GM23338 (cell line): ENCODE measurements around the gene TLE1. TPM values are rescaled to one million over a fixed set of nuclear protein-coding genes. Genes with fewer than 3 reads are reported as not detected.

Experiments
- ATAC-seq: fragments of 200-7000 bp; cut with Tn5 transposase; 3 replicates; pipeline ENCODE4 v1.9.1; 2020
- DNase-seq: peaks from one replicate; pipeline ENCODE4 v3.0.0-alpha.2; 2015; ENCODE audit warnings: low spot score
- H2AFZ ChIP-seq: fragments of 200-600 bp; sonication (generic); 2 replicates; pipeline ENCODE4 v1.8.0; 2016; ENCODE audit warnings: antibody characterized with exemption, mild to moderate bottlenecking, moderate library complexity
- H3F3A ChIP-seq: fragments of 200-600 bp; sonication (generic); replicated peaks from 2 replicates; pipeline ENCODE4 v1.8.0; 2017; ENCODE audit warnings: antibody characterized with exemption, mixed run types, low read depth
- H3K27ac ChIP-seq: fragments of 200-600 bp; sonication (generic); 2 replicates; pipeline ENCODE4 v1.6.1; 2016; ENCODE audit warnings: low read depth
- H3K27me3 ChIP-seq: fragments of 200-600 bp; sonication (generic); 2 replicates; pipeline ENCODE4 v1.8.0; 2016; ENCODE audit warnings: mild to moderate bottlenecking, mixed run types, moderate library complexity; ENCODE audit not compliant: insufficient read depth
- H3K36me3 ChIP-seq: fragments of 200-600 bp; sonication (generic); 2 replicates; pipeline ENCODE4 v1.8.0; 2016; ENCODE audit warnings: mild to moderate bottlenecking; ENCODE audit not compliant: insufficient read depth
- H3K4me1 ChIP-seq: fragments of 200-600 bp; sonication (generic); 2 replicates; pipeline ENCODE4 v1.8.0; 2016; ENCODE audit warnings: mild to moderate bottlenecking, moderate library complexity; ENCODE audit not compliant: insufficient read depth
- H3K4me2 ChIP-seq: fragments of 200-600 bp; sonication (generic); 2 replicates; pipeline ENCODE4 v1.7.1; 2017; ENCODE audit warnings: mixed run types
- H3K4me3 ChIP-seq: fragments of 200-600 bp; sonication (generic); 2 replicates; pipeline ENCODE4 v1.6.1; 2016; ENCODE audit warnings: mixed run types
- H3K79me2 ChIP-seq: fragments of 200-600 bp; sonication (generic); replicated peaks from 2 replicates; pipeline ENCODE4 v1.8.0; 2017; ENCODE audit warnings: mild to moderate bottlenecking; ENCODE audit not compliant: insufficient read depth
- H3K9me2 ChIP-seq: fragments of 200-600 bp; sonication (generic); 2 replicates; pipeline ENCODE4 v1.8.0; 2017; ENCODE audit not compliant: insufficient read depth
- H4K20me1 ChIP-seq: fragments of 200-600 bp; sonication (generic); replicated peaks from 2 replicates; pipeline ENCODE4 v1.8.0; 2017; ENCODE audit warnings: mild to moderate bottlenecking; ENCODE audit not compliant: insufficient read depth
- H3K27ac Mint-ChIP-seq: 2 replicates; pipeline ENCODE4 v1.8.0; 2020; ENCODE audit warnings: inconsistent platforms, mild to moderate bottlenecking, moderate library complexity, mixed read lengths
- H3K27me3 Mint-ChIP-seq: 3 replicates; pipeline ENCODE4 v1.8.0; 2022; ENCODE audit warnings: low read depth, mild to moderate bottlenecking, moderate library complexity, mixed read lengths, inconsistent platforms; ENCODE audit not compliant: insufficient read depth, poor library complexity
- H3K36me3 Mint-ChIP-seq: 3 replicates; pipeline ENCODE4 v1.8.0; 2021; ENCODE audit warnings: low read depth, mild to moderate bottlenecking, inconsistent platforms, moderate library complexity, mixed read lengths
- H3K4me1 Mint-ChIP-seq: 3 replicates; pipeline ENCODE4 v1.8.0; 2020; ENCODE audit warnings: mild to moderate bottlenecking, inconsistent platforms, mixed read lengths
- H3K4me3 Mint-ChIP-seq: 3 replicates; pipeline ENCODE4 v1.8.0; 2021; ENCODE audit warnings: moderate library complexity, mild to moderate bottlenecking, inconsistent platforms, mixed read lengths
- H3K9me3 Mint-ChIP-seq: 3 replicates; pipeline ENCODE4 v1.8.0; 2020; ENCODE audit warnings: moderate library complexity, mild to moderate bottlenecking, inconsistent platforms, mixed read lengths
- CREB1 ChIP-seq: fragments of 250-450 bp; sonication (Bioruptor Pico); IDR thresholded peaks from 2 replicates; pipeline ENCODE4 v1.5.0; 2020; ENCODE audit warnings: low read depth, mild to moderate bottlenecking, moderate library complexity
- CTCF ChIP-seq, 2 experiments: fragments of 200-600 bp in 1 of 2; sonication (generic) in 1 of 2; conservative IDR thresholded peaks; 2 replicates each; pipeline versions ENCODE4 v1.5.1 to v1.6.1; 2016 to 2017; ENCODE audit warnings: antibody characterized with exemption in 2 of 2, low read depth in 2 of 2, mild to moderate bottlenecking in 2 of 2, moderate library complexity in 1 of 2
- ETS1 ChIP-seq: IDR thresholded peaks from 2 replicates; pipeline ENCODE4 v1.6.1; 2016; ENCODE audit warnings: antibody characterized with exemption
- EZH2 ChIP-seq: fragments of 200-600 bp; sonication (generic); IDR thresholded peaks from one replicate; pipeline ENCODE4 v1.8.0; 2017; ENCODE audit warnings: antibody characterized with exemption, mild to moderate bottlenecking, low read depth; ENCODE audit not compliant: unreplicated experiment
- JUNB ChIP-seq: IDR thresholded peaks from one replicate; pipeline ENCODE4 v1.6.1; 2016; ENCODE audit warnings: antibody characterized with exemption; ENCODE audit not compliant: unreplicated experiment
- REST ChIP-seq: IDR thresholded peaks from one replicate; pipeline ENCODE4 v1.6.1; 2018; ENCODE audit warnings: antibody characterized with exemption; ENCODE audit not compliant: unreplicated experiment
- ZNF462 ChIP-seq: fragments of 250-450 bp; sonication (Bioruptor Pico); IDR thresholded peaks from 2 replicates; pipeline ENCODE4 v1.5.0; 2020; ENCODE audit warnings: mild to moderate bottlenecking, moderate library complexity
- polyA plus RNA-seq: library from polyadenylated mRNA; unstranded; fragments of >200 nt; fragmentation: Nextera tagmentation; extraction: Ambion mirVana; gene quantifications from 2 replicates; pipeline ENCODE4 v1.2.1, GENCODE V29; 2016
- total RNA-seq: library from RNA; depleted of rRNA; stranded (reverse); fragments of >200 nt; shearing (Covaris generic); gene quantifications from 2 replicates; pipeline ENCODE4 v1.2.3, GENCODE V29; 2014

The TLE1 gene
- total and polyA plus RNA-seq, 2 experiments from 2014 or later: 58.1 to 132 TPM

GRCh38 chr9:81626511-81626910 is 62.8 kb downstream of the TLE1 start (continued):
- no peak for TF ChIP-seq REST
- TF ChIP-seq ETS1: no peak
- TF ChIP-seq JUNB: no peak
- no peak for TF ChIP-seq EZH2
- no peak for TF ChIP-seq CREB1 (CRISPR knock-in tag)

- Mint-ChIP-seq H3K27ac (peak overlapping the region; percentile 3; the same call in 1 of the 2 replicates), H3K4me3 (no peak overlapping the region), H3K9me3 (no peaks in the 10 kb centered on the region), H3K27me3 (no peaks in the 10 kb centered on the region), H3K4me1 (peaks cover 71% of the 10 kb centered on the region), H3K36me3 (peaks cover 17% of the 10 kb centered on the region; the same call in 2 of the 3 replicates)
- ATAC-seq: no peak
- Histone ChIP-seq H3K9me2 (no peaks in the 10 kb centered on the region), H3K27me3 (no peaks in the 10 kb centered on the region), H3K4me3 (no peak overlapping the region), H3F3A (no peaks in the 10 kb centered on the region), H4K20me1 (peaks cover 37% of the 10 kb centered on the region; the same call in 1 of the 2 replicates), H3K36me3 (no peaks in the 10 kb centered on the region), H3K4me2 (no peak overlapping the region), H2AFZ (no peak overlapping the region), H3K79me2 (peaks cover 70% of the 10 kb centered on the region), H3K27ac (no peak overlapping the region), H3K4me1 (peaks cover 49% of the 10 kb centered on the region)
- no peak for DNase-seq
- no peak for TF ChIP-seq JUNB
- TF ChIP-seq CTCF (conservative IDR thresholded peaks at IDR 0.05; ENCODE audit: low read depth in 2 of 2): no peak
- no peak for TF ChIP-seq ZNF462
- TF ChIP-seq REST: no peak
These were observed 63.4 kb downstream of the TLE1 start for GRCh38 chr9:81625969-81626368.
